ENCODE data around the gene PRKACA. TPM values are rescaled to one million over a fixed set of nuclear protein-coding genes. Genes with fewer than 3 reads are reported as not detected.

The PRKACA gene
- total RNA-seq, 1 experiment from 2014 or later = 48.9 TPM

DNA sequence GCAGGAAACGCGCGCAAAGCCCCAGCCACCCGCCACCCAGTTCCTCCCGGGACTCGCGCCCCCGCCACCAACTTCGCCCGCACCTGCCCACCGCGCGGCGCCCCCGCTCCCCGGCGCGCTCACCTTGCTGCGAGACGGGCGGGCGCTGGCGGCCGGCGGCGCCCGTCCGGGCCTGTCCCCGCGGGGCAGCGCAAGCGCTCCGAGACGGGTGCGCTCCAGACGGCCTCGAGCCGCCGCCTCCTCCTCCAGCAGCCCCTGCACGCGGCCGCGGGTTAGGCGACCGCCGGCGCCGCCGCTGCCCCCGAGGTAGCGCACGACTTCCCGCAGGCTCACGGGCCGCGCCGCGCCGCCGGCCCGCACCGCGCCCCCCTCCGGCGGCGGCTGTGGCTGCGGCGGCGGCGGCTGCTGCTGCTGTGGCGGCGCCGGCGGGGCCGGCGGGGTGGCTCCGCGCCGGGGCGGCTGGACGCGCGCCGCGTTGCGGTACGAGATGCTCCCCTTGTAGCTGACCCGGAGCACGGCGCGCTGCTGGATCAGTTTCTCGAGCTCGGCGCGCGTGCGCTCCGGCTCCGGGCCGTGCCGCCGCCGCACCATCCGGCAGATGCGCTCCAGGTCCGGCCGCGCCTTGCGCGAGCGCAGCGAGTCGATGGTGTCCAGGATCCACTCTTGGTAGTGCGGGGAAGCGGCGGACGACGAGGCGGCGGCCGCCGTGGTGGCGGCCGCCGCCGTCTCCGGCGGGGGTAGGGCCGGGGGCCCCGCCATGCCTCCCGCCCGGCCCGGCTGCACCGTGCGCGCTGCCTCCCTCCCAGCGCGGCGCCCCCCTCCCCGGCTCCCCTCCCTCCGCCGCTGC is 27.7 kb downstream of the PRKACA start:
- Histone ChIP-seq H3K27me3 (replicated peaks) (no peaks in the 10 kb centered on the region), H3K27ac (no peak overlapping the region), H3K36me3 (peaks cover 22% of the 10 kb centered on the region), H3K9me3 (replicated peaks) (peaks cover 8% of the 10 kb centered on the region; the same call in 1 of the 2 replicates), H3K4me1 (replicated peaks) (peaks cover 13% of the 10 kb centered on the region), H3K4me3 (peak overlapping the region; percentile 63)
- DNase-seq (ENCODE audit: low read depth in 1 of 2, low spot score in 2 of 2) = peak; percentile 45 to 63

DNA sequence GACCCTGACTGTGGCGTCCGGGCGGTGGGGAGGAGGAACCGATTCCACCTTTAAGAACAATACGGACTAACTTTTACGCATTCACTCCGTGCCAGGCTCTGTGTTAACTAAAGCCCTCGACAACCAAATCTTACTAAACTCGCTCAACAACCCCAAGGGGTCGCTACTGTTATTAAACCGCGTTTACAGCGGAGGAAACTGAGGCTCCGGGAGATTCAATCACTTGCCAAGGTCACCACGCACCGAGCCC is 28.2 kb downstream of the PRKACA start:
- no peak overlapping the region for H3K27ac ChIP-seq
- peaks cover 8% of the 10 kb centered on the region; the same call in 1 of the 2 replicates for H3K9me3 ChIP-seq (replicated peaks)
- peak overlapping the region; percentile 63 for H3K4me3 ChIP-seq
- H3K36me3 ChIP-seq = peaks cover 22% of the 10 kb centered on the region
- no peaks in the 10 kb centered on the region for H3K27me3 ChIP-seq (replicated peaks)
- DNase-seq (ENCODE audit: low read depth in 1 of 2, low spot score in 2 of 2) = no peak
- H3K4me1 ChIP-seq (replicated peaks) = peaks cover 13% of the 10 kb centered on the region

DNA sequence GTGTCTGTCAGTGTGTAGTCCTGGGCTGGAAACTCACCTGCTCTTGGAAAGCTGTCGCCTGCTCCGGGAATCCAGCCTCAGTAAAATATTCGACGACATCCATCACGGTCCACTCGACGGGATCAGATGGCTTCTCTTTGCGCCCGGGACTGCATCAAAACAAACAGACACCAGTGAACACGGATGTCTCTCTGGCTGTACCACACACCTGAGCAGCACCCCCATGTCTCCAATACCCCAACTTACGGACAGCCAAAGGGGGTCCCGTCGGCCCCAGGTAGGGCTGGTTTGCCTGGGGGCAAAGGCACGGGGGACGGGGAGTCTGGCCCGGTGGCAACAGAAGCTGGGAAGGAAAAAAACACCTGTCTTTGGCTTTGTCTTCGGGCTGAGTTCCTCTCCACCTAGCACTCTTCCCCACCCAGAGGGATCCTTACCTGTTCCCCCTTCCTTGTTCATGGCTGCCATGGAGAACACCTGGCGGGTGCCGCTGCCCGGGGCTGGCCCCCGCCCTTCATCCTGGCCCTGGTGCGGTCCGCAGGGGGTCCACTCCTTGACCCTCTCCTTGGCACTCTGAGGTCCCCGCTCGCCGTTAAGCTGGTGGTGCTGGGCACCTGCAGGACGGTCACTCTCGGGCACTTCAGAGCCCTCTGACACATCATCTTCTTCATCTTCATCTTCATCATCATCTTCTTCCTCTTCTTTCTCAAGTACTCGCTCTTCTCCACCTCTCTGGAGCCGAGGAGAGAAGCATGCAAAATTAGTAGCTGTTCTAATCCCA is 28.7 kb downstream of the PRKACA start:
- no peak for DNase-seq (ENCODE audit: low read depth in 1 of 2, low spot score in 2 of 2)
- peaks cover 22% of the 10 kb centered on the region for H3K36me3 ChIP-seq
- peaks cover 13% of the 10 kb centered on the region for H3K4me1 ChIP-seq (replicated peaks)
- H3K9me3 ChIP-seq (replicated peaks) = peaks cover 8% of the 10 kb centered on the region; the same call in 1 of the 2 replicates
- peak overlapping the region; percentile 63 for H3K4me3 ChIP-seq
- H3K27me3 ChIP-seq (replicated peaks) = no peaks in the 10 kb centered on the region
- H3K27ac ChIP-seq = no peak overlapping the region

DNA sequence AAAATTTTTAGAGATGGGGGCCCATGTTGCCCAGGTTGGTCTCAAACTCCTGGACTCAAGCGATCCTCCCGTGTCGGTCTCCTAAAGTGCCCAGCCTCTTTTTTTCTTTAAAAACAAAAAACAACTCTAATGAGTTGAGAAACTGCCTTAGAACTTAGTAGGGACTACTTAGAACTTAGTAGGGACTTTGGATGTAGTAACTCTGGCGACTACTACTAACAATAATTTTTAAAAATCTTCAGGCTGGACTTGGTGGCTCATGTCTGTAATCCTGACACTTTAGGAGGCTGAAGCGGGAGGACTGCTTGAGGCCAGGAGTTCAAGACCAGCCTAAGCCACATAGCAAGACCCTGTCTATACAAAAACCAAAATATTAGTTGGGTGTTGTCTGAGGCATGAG is 31.5 kb downstream of the PRKACA start:
- no peak for DNase-seq (ENCODE audit: low read depth in 1 of 2, low spot score in 2 of 2)
- H3K27ac ChIP-seq = no peak overlapping the region
- H3K27me3 ChIP-seq (replicated peaks) = no peaks in the 10 kb centered on the region
- peaks cover 18% of the 10 kb centered on the region for H3K4me1 ChIP-seq (replicated peaks)
- H3K36me3 ChIP-seq = peaks cover 20% of the 10 kb centered on the region
- no peaks in the 10 kb centered on the region for H3K9me3 ChIP-seq (replicated peaks)
- no peak overlapping the region for H3K4me3 ChIP-seq

DNA sequence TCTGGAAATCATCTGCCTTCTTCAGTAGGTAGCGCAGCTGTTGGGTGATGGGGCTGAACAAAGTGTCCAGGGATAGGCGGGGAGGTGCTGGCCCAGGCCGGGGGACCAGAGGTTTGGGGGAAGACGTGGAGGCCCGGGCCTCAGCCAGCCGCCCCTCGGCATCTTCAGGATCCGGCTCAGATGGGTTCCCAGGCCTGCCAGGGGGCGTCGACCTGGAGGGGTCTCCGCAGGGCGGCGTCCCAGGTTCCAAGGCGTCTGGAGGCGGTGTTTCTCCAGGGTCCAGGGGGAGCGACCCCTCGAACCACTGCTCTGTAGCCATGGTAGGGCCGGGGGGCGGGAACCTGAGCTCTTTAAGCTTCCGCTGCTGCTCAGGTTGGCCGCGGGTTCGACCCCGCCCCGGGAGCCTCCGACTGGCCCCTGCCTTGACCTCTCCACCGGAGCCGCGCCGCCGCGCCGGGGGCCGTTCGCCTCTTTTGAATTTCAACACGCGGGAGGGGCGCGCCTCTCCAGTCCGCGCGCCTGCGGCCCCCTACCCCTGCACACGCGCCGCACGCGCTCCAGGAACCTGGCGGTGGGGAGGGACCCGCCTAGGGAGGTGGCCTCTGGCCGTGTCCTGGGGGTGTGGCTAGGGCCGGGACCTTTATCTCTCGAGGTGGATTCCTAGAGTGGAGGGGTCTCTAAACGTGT is 32.1 kb downstream of the PRKACA start, which contains the start of gene C19orf67:
C19orf67 (minus strand) TSS at position 475 of the 687 bp plus-strand sequence; CDS start at position 319, 156 bp downstream.
- Histone ChIP-seq H3K4me3 (no peak within 1 kb of the TSS), H3K4me1 (replicated peaks) (peaks cover 19% of the 10 kb centered on the region), H3K9me3 (replicated peaks) (no peaks in the 10 kb centered on the region), H3K27me3 (replicated peaks) (no peaks in the 10 kb centered on the region), H3K36me3 (peaks cover 19% of the 10 kb centered on the region), H3K27ac (no peak within 1 kb of the TSS)
- no peak for DNase-seq (ENCODE audit: low read depth in 1 of 2, low spot score in 2 of 2)

DNA sequence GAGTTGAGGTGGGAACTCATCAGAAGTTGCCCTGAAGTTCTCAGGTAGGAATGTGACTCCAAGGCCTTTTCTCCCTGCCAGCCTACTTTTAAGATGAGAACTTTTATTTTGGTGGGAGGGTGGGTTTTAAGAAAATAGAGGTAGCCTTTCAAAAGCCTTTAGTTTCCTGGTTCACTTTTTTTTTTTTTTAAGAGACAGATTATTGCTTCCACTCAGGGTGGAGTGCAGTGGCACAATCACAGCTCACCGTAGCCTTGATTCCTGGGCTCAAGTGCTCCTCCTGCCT is 34.9 kb downstream of the PRKACA start:
- no peak overlapping the region for H3K27ac ChIP-seq
- peaks cover 13% of the 10 kb centered on the region for H3K4me1 ChIP-seq (replicated peaks)

DNA sequence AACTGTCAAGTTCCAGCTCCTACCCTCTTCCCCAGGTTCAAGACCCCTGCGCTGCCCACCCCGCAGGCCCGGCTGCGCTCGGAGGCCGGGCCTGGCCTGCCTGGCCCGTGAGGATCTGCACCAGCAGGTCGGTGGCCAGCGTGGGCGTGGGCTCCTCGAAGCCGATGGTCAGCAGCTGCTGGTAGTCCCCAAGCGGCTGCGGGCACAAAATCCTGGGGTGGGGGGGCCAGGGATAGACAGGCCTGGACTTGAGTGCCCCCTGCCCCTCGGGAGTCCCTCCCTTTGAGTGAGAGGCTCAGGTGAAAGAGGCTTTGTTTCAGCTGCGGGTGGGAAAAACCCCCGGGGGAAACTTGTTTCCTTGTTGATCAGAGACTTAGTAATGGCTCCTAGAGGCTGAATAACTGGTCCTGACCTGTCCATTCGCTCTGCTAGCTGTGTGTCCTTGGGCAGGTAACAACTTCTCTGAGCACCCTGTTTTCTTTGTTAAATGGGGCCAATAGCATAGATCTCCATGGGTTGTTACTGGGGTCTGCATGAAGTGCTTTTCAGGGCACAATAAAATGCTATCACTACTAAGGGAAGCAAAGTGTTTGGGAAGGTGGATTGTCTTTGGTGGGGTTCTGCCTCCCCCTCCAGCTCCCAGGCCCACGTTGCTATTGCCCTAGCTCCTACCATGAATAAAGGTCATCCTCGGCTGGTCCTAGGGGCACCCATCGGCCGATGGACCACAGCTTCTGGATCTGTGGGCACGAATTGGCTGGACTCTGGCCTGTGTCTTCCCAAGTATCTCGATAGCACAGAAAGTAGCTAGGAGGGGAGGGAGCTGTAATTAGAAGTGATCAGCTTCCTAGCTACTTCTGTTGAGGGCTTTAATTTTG is 35.5 kb downstream of the PRKACA start:
- no peaks in the 10 kb centered on the region for H3K27me3 ChIP-seq (replicated peaks)
- peak overlapping the region; percentile 49 for H3K4me3 ChIP-seq
- H3K4me1 ChIP-seq (replicated peaks) = peaks cover 13% of the 10 kb centered on the region
- H3K9me3 ChIP-seq (replicated peaks) = no peaks in the 10 kb centered on the region
- DNase-seq (ENCODE audit: low read depth in 1 of 2, low spot score in 2 of 2) = no peak
- H3K27ac ChIP-seq = peak overlapping the region; percentile 34
- H3K36me3 ChIP-seq = 0 out of 2 replicates have a peak, but pooled peaks cover 3% of the 10 kb centered on the region

More for the DNA sequence above, 34.9 kb downstream of the PRKACA start:
- H3K9me3 ChIP-seq (replicated peaks) = no peaks in the 10 kb centered on the region
- no peak for DNase-seq (ENCODE audit: low read depth in 1 of 2, low spot score in 2 of 2)
- H3K27me3 ChIP-seq (replicated peaks) = no peaks in the 10 kb centered on the region
- peaks cover 3% of the 10 kb centered on the region; the same call in 1 of the 2 replicates for H3K36me3 ChIP-seq
- no peak overlapping the region for H3K4me3 ChIP-seq

DNA sequence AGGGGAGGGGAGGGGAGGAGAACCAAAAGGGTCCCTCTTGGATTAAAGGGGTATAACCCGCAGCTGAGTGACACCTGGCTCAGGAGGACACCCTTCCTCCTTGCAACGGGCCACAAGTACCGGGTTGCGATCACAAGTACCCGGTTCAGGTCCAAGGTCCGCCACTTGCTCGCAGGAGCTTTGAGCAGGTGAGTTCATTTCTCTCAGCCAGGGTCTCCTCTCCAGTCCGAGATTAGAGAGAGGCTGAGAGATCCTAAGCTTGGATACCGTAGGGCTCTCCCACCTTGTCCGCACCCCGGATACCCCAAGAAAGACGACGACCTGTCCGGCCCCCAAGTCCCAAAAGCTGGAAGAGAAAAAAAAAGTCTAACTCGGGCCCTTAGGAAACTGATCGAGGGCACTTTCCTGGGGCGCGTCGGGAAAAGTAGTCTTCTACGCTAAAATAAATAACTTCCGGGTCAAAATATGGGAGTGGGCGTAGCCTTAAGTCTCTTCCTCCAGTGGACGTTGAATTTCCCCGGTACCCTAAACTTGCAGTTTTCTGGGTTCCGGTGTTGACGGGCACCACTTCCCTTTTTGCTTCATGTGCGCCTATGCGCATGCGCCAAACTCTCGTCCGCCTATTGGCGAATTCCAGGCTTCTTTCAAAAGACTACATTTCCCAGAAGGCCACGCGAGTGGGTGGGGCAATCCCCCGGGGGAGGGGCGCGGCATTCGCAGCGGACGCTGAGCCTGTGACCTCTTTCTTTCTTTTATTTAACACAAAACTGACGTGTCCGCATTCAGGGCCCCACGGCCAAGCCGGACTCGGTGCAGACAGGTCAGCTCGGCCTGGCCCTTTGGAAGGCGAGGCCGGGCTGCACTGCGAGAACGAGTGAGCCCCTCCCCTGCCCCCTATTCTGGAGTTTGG is 36.4 kb downstream of the PRKACA start:
- peak overlapping the region; percentile 36 for H3K27ac ChIP-seq
- H3K27me3 ChIP-seq (replicated peaks) = no peaks in the 10 kb centered on the region
- peak overlapping the region; percentile 49 for H3K4me3 ChIP-seq
- H3K4me1 ChIP-seq (replicated peaks) = peaks cover 13% of the 10 kb centered on the region
- DNase-seq (ENCODE audit: low read depth in 1 of 2, low spot score in 2 of 2) = peak; percentile 97 to 99
- no peaks in the 10 kb centered on the region for H3K36me3 ChIP-seq
- H3K9me3 ChIP-seq (replicated peaks) = no peaks in the 10 kb centered on the region

DNA sequence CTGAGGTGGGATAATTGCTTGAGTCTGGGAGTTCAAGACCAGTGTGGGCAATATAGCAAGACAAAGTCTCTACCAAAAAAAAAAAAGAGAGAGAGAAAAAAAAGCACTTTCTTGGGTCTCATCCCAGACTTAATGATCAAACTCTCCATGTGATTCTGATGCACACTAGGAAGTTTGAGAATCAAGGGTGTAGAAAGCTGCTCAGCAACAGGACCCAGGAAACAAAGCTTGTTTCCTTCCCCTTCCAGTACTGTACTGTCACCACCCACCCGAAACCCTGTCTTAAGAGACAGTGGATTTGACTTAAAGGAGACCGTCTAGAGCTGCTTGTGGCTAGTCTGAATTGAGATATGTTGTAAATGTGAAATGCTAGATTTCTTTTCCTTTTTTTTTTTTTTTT is 39.2 kb downstream of the PRKACA start:
- no peaks in the 10 kb centered on the region for H3K36me3 ChIP-seq
- 0 out of 2 replicates have a peak, but pooled peaks cover 2% of the 10 kb centered on the region for H3K9me3 ChIP-seq (replicated peaks)
- peaks cover 6% of the 10 kb centered on the region; the same call in 1 of the 2 replicates for H3K27me3 ChIP-seq (replicated peaks)
- H3K4me3 ChIP-seq = no peak overlapping the region
- no peak for DNase-seq (ENCODE audit: low read depth in 1 of 2, low spot score in 2 of 2)
- peaks cover 33% of the 10 kb centered on the region for H3K4me1 ChIP-seq (replicated peaks)
- no peak overlapping the region for H3K27ac ChIP-seq

DNA sequence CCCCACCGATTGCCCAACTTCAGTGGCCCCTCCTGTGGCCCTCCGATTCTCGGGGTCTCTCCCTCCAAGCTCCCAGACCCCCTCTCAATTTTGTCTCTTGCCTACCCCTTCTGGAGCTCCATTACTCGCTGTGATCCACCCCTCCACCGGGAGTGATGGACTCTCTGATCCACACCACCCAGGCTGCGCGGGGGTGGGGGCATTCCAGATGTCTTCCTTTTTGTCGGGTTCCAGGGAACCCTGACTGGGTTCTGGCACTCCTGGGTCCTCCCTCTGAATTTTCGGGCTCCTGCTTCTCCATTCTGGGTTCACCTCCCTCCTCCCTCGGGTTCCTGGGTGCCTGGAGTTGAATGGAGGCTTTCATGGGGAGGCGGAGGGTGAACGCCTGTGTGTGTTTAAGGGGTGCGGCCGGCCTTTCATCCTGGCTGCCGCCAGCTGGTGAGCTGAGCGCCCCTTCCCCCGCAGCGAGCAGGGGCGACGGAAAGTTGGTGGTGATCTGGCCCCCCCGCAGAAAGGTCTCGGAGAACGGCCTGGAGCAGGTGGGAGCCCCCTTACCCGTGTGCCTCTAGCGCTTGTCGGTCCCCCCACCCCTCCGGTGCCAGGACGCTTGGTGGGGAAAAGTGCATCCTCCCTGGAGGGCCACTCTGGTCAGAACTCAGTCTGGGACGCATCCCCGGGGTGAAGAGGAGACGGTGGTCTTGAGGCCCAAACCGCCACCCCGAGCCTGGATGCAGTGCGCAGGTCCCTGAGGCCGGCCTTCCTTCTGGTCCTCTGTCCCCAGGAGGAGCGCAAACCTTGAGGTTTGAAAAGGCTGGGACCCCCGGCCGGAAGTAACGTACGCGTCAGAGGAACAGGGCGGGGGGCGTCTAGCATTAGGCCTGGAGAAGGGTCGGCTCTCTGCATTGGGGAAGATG is 43.4 kb downstream of the PRKACA start:
- Histone ChIP-seq H3K9me3 (replicated peaks) (peaks cover 11% of the 10 kb centered on the region), H3K4me3 (peak overlapping the region; percentile 52), H3K27me3 (replicated peaks) (peaks cover 25% of the 10 kb centered on the region), H3K27ac (no peak overlapping the region), H3K4me1 (replicated peaks) (peaks cover 36% of the 10 kb centered on the region), H3K36me3 (no peaks in the 10 kb centered on the region)
- peak in 1 of 2 experiments; percentile 53 for DNase-seq (ENCODE audit: low read depth in 1 of 2, low spot score in 2 of 2)

DNA sequence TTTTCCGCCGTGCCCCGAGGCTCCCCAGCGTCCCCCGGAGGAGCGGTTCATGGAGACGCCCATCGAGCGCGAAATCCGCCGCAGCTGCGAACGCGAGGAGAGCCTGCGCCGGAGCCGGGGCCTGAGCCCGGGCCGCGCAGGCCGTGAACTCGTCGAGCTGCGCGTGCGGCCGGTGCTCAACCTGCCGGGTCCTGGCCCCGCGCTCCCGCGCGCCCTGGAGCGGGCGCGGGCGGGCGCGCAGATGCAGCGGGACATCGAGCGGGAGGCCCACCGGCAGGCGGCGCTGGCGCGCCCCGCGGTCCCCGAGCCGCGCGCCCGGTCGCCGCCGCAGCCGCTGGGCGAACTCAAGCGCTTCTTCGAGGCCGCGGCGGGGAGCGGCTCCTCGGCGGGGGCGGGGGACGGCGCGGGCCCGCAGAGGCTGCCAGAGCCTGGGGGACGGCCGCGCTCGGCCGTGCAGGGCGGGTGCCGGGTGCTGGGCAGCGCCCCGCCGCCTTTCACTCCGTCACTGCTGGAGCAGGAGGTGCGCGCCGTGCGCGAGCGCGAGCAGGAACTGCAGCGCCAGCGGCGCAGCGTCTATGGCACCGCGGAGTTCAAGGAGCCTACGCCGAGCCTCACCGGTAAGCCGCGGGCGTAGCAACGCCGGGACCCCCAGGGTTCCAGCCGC is 44.2 kb downstream of the PRKACA start:
- Histone ChIP-seq H3K27ac (no peak overlapping the region), H3K27me3 (replicated peaks) (peaks cover 25% of the 10 kb centered on the region), H3K4me1 (replicated peaks) (peaks cover 36% of the 10 kb centered on the region), H3K9me3 (replicated peaks) (peaks cover 11% of the 10 kb centered on the region), H3K36me3 (no peaks in the 10 kb centered on the region), H3K4me3 (peak overlapping the region; percentile 52)
- peak; percentile 52 to 75 for DNase-seq (ENCODE audit: low read depth in 1 of 2, low spot score in 2 of 2)

Data from SJSA1 (cell line).